Thymus (tissue), 11 donors: Measurements from ENCODE around the gene PTPRQ. TPM values are rescaled to one million over a fixed set of nuclear protein-coding genes. Genes with fewer than 3 reads are reported as not detected.

Experiments
- DNase-seq, 9 donors: peaks; one replicate each; pipeline ENCODE4 v3.0.0-alpha.2; 2013; ENCODE audit warnings: low spot score in 9 of 9, low read depth in 6 of 9, missing footprints in 1 of 9
- H3K27ac ChIP-seq, 2 donors: one replicate each; pipeline ENCODE4 v1.5.1; 2013; ENCODE audit warnings: control low read depth in 1 of 2, low read depth in 1 of 2, low read length in 1 of 2, mild to moderate bottlenecking in 1 of 2, moderate library complexity in 1 of 2
- H3K27me3 ChIP-seq, 2 donors: one replicate each; pipeline ENCODE4 v1.5.1; 2013; ENCODE audit warnings: low read length in 1 of 2; ENCODE audit not compliant: control insufficient read depth in 2 of 2, insufficient read depth in 1 of 2
- H3K36me3 ChIP-seq, 2 donors: one replicate each; pipeline ENCODE4 v1.5.1; 2013; ENCODE audit warnings: low read length in 1 of 2, mild to moderate bottlenecking in 1 of 2, moderate library complexity in 1 of 2; ENCODE audit not compliant: control insufficient read depth in 2 of 2, insufficient read depth in 2 of 2
- H3K4me1 ChIP-seq, 2 donors: one replicate each; pipeline ENCODE4 v1.5.1; 2013; ENCODE audit warnings: low read length in 2 of 2; ENCODE audit not compliant: control insufficient read depth in 2 of 2, insufficient read depth in 2 of 2
- H3K4me3 ChIP-seq, 2 donors: one replicate each; pipeline ENCODE4 v1.5.1; 2013; ENCODE audit warnings: low read length in 2 of 2, control low read depth in 1 of 2, mild to moderate bottlenecking in 1 of 2
- H3K9me3 ChIP-seq, 2 donors: one replicate each; pipeline ENCODE4 v1.5.1; 2013; ENCODE audit warnings: low read length in 1 of 2, mild to moderate bottlenecking in 1 of 2; ENCODE audit not compliant: control insufficient read depth in 2 of 2, insufficient read depth in 1 of 2
- WGBS: extraction: QIAGEN DNeasy Blood & Tissue Kit; methylation state at CpG from one replicate; pipeline ENCODE4 v1.1.7; 2013; 5-methylcytosine and 5-hydroxymethylcytosine counted together
- polyA plus RNA-seq: library from polyadenylated mRNA; stranded (reverse); fragments of 200-250 nt; gene quantifications from one replicate; pipeline ENCODE4 v1.2.3, GENCODE V29; 2013
- total RNA-seq: library from RNA; stranded (reverse); fragments of 120-200 nt; gene quantifications from one replicate; pipeline ENCODE4 v1.2.4, GENCODE V29; 2013
- donor health status: healthy.

The PTPRQ gene
- total and polyA plus RNA-seq, 2 donors = 0.05 TPM

- Histone ChIP-seq H3K27me3 (no peaks in the 10 kb centered on the region), H3K36me3 (no peaks in the 10 kb centered on the region), H3K9me3 (no peaks in the 10 kb centered on the region), H3K27ac (no peak overlapping the region), H3K4me1 (no peaks in the 10 kb centered on the region), H3K4me3 (no peak overlapping the region)
- DNase-seq = no peak
Observed at GRCh38 chr12:80491166-80491565, 47.1 kb downstream of the PTPRQ start.

- 100% methylated on average over 2 of the region's 2 CpGs for WGBS
- Histone ChIP-seq H3K36me3 (no peaks in the 10 kb centered on the region), H3K4me1 (no peaks in the 10 kb centered on the region), H3K4me3 (no peak overlapping the region), H3K27ac (no peak overlapping the region), H3K27me3 (no peaks in the 10 kb centered on the region), H3K9me3 (no peaks in the 10 kb centered on the region)
- DNase-seq = no peak
Observed at GRCh38 chr12:80493466-80493865, 49.4 kb downstream of the PTPRQ start.

DNA sequence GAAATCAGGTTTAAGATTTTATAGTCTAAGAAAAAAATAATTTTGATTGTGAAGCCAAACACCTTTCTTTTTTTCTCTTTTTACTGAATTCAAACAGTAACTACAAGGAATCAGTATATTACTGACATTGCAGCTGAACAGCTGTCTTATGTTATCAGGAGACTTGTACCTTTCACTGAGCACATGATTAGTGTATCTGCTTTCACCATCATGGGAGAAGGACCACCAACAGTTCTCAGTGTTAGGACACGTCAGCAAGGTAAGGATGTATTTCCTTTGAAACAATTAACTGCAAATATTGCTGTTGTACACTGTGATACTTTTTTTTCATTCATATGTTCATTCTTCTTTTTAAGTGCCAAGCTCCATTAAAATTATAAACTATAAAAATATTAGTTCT lies 50.8 kb downstream of the PTPRQ start:
- Histone ChIP-seq H3K27ac (no peak overlapping the region), H3K36me3 (no peaks in the 10 kb centered on the region), H3K9me3 (no peaks in the 10 kb centered on the region), H3K27me3 (no peaks in the 10 kb centered on the region), H3K4me3 (no peak overlapping the region), H3K4me1 (no peaks in the 10 kb centered on the region)
- WGBS = 89% methylated on average over 1 of the region's 1 CpG
- DNase-seq = no peak

DNA sequence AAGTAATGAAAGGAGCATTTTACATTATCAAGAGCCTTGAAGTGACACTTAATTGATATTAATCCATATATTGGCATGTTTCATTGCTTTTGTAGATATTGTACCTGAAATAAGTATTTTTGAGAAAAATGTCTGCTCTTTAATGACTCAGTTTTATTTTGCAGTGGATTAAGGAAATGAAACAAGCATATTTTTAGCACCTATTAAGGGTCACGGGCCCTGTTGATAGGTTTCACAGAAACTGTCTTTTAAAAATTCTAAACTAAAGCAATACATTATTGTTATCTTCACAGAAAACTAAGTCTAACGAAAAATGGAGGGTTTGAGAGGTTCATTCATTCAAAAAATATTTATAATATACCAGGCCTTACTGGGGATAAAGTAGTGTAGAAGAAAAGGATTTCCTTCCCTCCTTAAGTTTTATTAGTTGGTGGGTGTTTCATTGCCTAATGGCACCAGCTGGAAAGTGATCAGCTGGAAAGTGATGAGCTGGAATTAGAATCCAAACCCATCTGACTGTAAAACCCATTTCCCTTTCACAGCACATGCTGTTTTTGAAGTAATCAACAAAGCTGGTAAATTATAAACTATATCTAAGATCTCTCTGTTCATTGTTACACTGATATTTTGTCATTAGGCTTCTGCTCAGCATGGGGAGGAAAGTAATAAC lies 54.2 kb downstream of the PTPRQ start:
- H3K9me3 ChIP-seq = no peaks in the 10 kb centered on the region
- no peaks in the 10 kb centered on the region for H3K36me3 ChIP-seq
- WGBS = 47% methylated on average over 2 of the region's 2 CpGs
- no peak for DNase-seq
- H3K27ac ChIP-seq = no peak overlapping the region
- H3K27me3 ChIP-seq = no peaks in the 10 kb centered on the region
- H3K4me1 ChIP-seq = no peaks in the 10 kb centered on the region
- H3K4me3 ChIP-seq = no peak overlapping the region

DNA sequence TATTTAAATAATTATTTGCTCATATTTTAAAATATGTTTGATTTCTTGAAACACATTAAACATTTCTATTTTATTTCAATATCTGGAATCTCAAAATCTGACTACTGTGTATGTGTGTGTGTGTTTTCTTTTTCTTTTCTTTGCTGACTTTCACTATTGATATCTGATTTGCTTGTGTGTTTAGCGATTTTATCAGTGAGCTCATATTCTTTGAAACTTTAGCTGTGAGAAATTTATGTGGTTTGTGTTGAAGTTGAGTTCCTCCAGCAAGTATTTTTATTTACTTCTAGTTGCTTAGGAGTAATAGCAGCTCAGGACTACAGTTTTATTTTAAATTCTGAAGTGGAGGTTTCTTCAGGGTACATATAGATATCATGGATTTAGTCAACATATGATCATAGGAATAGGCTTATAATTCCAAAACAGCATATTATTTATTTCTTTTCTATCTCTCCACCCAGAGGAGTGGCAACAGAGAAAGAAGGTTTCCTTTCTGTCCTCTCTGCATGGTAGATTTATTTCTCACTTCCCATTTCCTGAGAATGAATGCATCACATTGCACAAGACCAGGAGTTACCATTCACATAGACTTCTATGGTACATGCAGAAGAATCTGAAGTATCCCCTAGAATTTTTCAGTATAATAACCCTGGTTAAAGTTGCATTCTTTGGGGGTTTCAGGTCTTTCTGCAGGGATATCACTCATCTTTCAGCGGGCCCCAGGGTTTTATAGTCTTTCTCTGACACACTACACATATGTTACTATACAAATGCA lies 60.5 kb downstream of the PTPRQ start:
- Histone ChIP-seq H3K36me3 (no peaks in the 10 kb centered on the region), H3K4me1 (no peaks in the 10 kb centered on the region), H3K27ac (no peak overlapping the region), H3K9me3 (no peaks in the 10 kb centered on the region), H3K4me3 (no peak overlapping the region), H3K27me3 (no peaks in the 10 kb centered on the region)
- 67% methylated on average over 2 of the region's 2 CpGs for WGBS
- DNase-seq = no peak

DNA sequence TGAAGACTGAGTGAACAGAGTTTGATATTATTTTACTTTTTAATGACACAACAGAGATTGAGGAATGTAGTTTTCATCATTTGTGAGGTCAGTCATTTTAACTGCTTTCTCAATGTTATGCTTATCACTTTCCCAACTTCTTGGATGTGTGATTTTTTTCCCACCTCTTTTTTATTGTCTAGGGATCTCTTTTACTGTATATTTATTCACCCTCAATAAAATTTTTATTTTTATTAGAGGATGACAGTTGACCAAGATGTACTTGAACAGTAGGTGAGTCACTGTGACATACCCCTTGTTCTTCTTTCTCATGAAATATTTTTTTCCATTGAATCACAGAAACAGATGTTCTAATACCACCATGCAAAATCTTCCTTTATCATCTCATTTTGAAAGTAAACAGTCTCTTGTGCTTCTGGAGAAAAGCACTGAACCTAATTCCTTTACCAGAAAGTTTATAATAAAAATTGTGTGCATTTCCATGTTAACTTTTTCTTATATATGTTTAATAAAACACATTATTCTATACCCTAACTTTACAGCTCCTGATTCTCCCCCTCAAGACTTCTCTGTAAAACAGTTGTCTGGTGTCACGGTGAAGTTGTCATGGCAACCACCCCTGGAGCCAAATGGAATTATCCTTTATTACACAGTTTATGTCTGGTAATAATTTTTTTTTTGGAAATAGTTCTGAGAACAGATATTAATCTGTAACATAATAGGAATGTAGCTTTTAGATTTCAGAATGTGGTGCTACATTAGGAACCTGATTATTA lies 65.9 kb downstream of the PTPRQ start:
- no peak overlapping the region for H3K4me3 ChIP-seq
- no peaks in the 10 kb centered on the region for H3K36me3 ChIP-seq
- WGBS = 93% methylated on average over 1 of the region's 1 CpG
- no peak overlapping the region for H3K27ac ChIP-seq
- no peaks in the 10 kb centered on the region for H3K4me1 ChIP-seq
- H3K9me3 ChIP-seq = no peaks in the 10 kb centered on the region
- H3K27me3 ChIP-seq = no peaks in the 10 kb centered on the region
- DNase-seq = no peak

- no peaks in the 10 kb centered on the region for H3K9me3 ChIP-seq
- no peaks in the 10 kb centered on the region for H3K27me3 ChIP-seq
- DNase-seq = no peak
- no peaks in the 10 kb centered on the region for H3K4me1 ChIP-seq
- no peak overlapping the region for H3K4me3 ChIP-seq
- H3K27ac ChIP-seq = no peak overlapping the region
- H3K36me3 ChIP-seq = no peaks in the 10 kb centered on the region
- WGBS = 53% methylated on average over 11 of the region's 11 CpGs
Observed at GRCh38 chr12:80512781-80513180, 68.7 kb downstream of the PTPRQ start.

DNA sequence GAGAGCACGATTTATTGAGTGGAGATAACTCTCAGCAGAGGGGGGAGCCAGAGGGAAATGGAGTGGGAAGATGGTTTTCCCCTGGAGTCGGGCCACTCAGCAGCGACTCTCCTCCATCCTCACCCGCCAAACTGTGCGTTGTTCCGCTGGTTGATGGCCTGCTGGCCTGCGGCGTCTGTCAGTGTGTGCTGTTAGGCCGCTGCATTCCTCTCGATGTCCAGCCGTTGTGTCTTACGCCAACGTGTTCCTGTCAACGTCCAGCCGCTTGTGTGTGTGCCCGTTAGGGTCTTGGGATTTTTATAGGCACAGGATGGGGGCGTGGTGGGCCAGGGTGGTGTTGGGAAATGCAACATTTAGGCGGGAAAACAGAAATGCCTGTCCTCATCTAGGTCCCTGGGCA lies 69.2 kb downstream of the PTPRQ start:
- Histone ChIP-seq H3K27ac (no peak overlapping the region), H3K9me3 (no peaks in the 10 kb centered on the region), H3K4me3 (no peak overlapping the region), H3K36me3 (no peaks in the 10 kb centered on the region), H3K27me3 (no peaks in the 10 kb centered on the region), H3K4me1 (no peaks in the 10 kb centered on the region)
- 57% methylated on average over 18 of the region's 18 CpGs for WGBS
- no peak for DNase-seq

DNA sequence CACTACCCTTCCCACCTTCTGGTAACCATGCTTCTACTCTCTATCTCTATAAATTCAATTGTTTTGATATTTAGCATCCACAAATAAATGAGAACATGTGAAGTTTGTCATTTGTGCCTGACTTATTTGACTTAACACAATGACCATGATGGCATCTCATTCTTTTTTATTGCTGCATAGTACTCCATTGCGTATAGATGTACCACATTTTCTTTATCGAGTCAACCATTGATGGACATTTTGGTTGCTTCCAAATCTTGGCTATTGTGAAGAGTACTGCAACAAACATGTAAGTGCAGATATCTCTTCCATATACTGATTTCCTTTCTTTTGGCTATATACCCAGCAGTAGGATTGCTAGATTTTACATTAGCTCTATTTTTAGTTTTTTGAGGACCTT lies 73.6 kb downstream of the PTPRQ start:
- no peak for DNase-seq
- no peaks in the 10 kb centered on the region for H3K4me1 ChIP-seq
- H3K27me3 ChIP-seq = no peaks in the 10 kb centered on the region
- no peak overlapping the region for H3K27ac ChIP-seq
- no peaks in the 10 kb centered on the region for H3K9me3 ChIP-seq
- no peak overlapping the region for H3K4me3 ChIP-seq
- 97% methylated on average over 2 of the region's 2 CpGs for WGBS
- H3K36me3 ChIP-seq = no peaks in the 10 kb centered on the region
